K562 (cell line): Measurements from ENCODE around the gene FAM234A. TPM values are rescaled to one million over a fixed set of nuclear protein-coding genes. Genes with fewer than 3 reads are reported as not detected.

Experiments used
- ATAC-seq: fragments of 200-7000 bp; cut with Tn5 transposase; 3 replicates; pipeline ENCODE4 v1.9.1; 2020; ENCODE audit warnings: moderate library complexity
- BruUV-seq: library from RNA; stranded (reverse); fragments of 400-500 nt; replicated peaks from 2 replicates; lab custom pipeline; 2021; lab: Mats Ljungman, UMichigan
- CTCF ChIA-PET: fragments of 300-600 bp; formaldehyde crosslinking; extraction: SDS; loops from one replicate; lab custom pipeline; 2021; ENCODE audit warnings: low intra/inter-chr PET ratio; lab: Yijun Ruan, JAX
- POLR2A ChIA-PET: fragments of 300-600, 350-650 bp; sonication (Branson Sonifier 250); formaldehyde crosslinking; extraction: SDS; loops from one replicate; lab custom pipeline; 2021; ENCODE audit warnings: antibody characterized with exemption, inconsistent platforms; lab: Yijun Ruan, JAX
- DNase-seq, 4 experiments: peaks; one replicate each; pipeline versions ENCODE4 v3.0.0 to v3.0.0-alpha.2; 2011 to 2018; ENCODE audit warnings: low spot score in 3 of 4, mixed read lengths in 3 of 4; ENCODE audit errors: extremely low read depth in 1 of 4
- FAIRE-seq: peaks from 2 replicates; lab custom pipeline; 2011; peaks lifted over from hg19 to GRCh38; lab: Jason Lieb, UNC
- H2AFZ ChIP-seq: 2 replicates; pipeline ENCODE4 v1.6.0; 2011; ENCODE audit warnings: low read depth, low read length, control low read depth, inconsistent platforms
- H3K27ac ChIP-seq: fragments of 200-600 bp; 3 replicates; pipeline ENCODE4 v1.8.0; 2011; ENCODE audit warnings: low read depth, mild to moderate bottlenecking, control low read depth, inconsistent platforms, low read length, moderate library complexity, mixed read lengths; ENCODE audit errors: extremely low read depth
- H3K27me3 ChIP-seq, 2 experiments: fragments of 300-600 bp in 1 of 2; 2 replicates in 1 of 2; 3 replicates in 1 of 2; pipeline versions ENCODE4 v1.6.0 to v1.8.0; 2011; ENCODE audit warnings: inconsistent platforms in 2 of 2, low read length in 2 of 2, mild to moderate bottlenecking in 1 of 2, mixed read lengths in 1 of 2, moderate library complexity in 1 of 2; ENCODE audit not compliant: control insufficient read depth in 2 of 2, insufficient read depth in 2 of 2
- H3K36me3 ChIP-seq: fragments of 300-600 bp; 3 replicates; pipeline ENCODE4 v1.8.0; 2011; ENCODE audit warnings: mild to moderate bottlenecking, low read length, inconsistent platforms; ENCODE audit not compliant: control insufficient read depth, insufficient read depth
- H3K4me1 ChIP-seq, 2 experiments: fragments of 200-600 bp in 1 of 2; replicated peaks in 1 of 2; 2 replicates in 1 of 2; 3 replicates in 1 of 2; pipeline versions ENCODE4 v1.5.1 to v1.8.0; 2011; ENCODE audit warnings: inconsistent platforms in 2 of 2, low read length in 2 of 2, mild to moderate bottlenecking in 1 of 2, mixed read lengths in 1 of 2, moderate library complexity in 1 of 2; ENCODE audit not compliant: control insufficient read depth in 2 of 2, insufficient read depth in 2 of 2
- H3K4me2 ChIP-seq: 2 replicates; pipeline ENCODE4 v1.6.1; 2011; ENCODE audit warnings: low read length, control low read depth, inconsistent platforms, mixed read lengths; ENCODE audit not compliant: insufficient read depth
- H3K4me3 ChIP-seq: fragments of 200-600 bp; sonication (generic), shearing (Covaris generic); 2 replicates; pipeline ENCODE4 v1.5.1; 2016; ENCODE audit warnings: control low read depth, inconsistent platforms
- H3K79me2 ChIP-seq: fragments of 200-600 bp; 3 replicates; pipeline ENCODE4 v1.8.0; 2011; ENCODE audit warnings: low read length, inconsistent platforms; ENCODE audit not compliant: control insufficient read depth, insufficient read depth
- H3K9ac ChIP-seq, 2 experiments: 2 replicates each; pipeline versions ENCODE4 v1.6.0 to v1.6.1; 2011; ENCODE audit warnings: low read depth in 2 of 2, low read length in 2 of 2, control low read depth in 1 of 2, inconsistent platforms in 1 of 2, mild to moderate bottlenecking in 1 of 2, mixed read lengths in 1 of 2; ENCODE audit not compliant: insufficient read depth in 1 of 2
- H3K9me1 ChIP-seq: one replicate; pipeline ENCODE4 v1.6.0; 2011; ENCODE audit warnings: inconsistent platforms, mild to moderate bottlenecking, low read length, moderate library complexity; ENCODE audit not compliant: control insufficient read depth, insufficient read depth
- H3K9me3 ChIP-seq: replicated peaks from 2 replicates; pipeline ENCODE4 v1.5.1; 2011; ENCODE audit warnings: low read depth, low read length, inconsistent platforms; ENCODE audit not compliant: control insufficient read depth, insufficient read depth
- H4K20me1 ChIP-seq: replicated peaks from 2 replicates; pipeline ENCODE4 v1.6.1; 2011; ENCODE audit warnings: low read length, inconsistent platforms, mixed read lengths; ENCODE audit not compliant: control insufficient read depth, insufficient read depth
- BCOR ChIP-seq: fragments of 450-650 bp; IDR thresholded peaks from 2 replicates; pipeline ENCODE4 v1.6.1; 2016
- DLX4 ChIP-seq: fragments of 250-450 bp; sonication (Bioruptor Pico); IDR thresholded peaks from 2 replicates; pipeline ENCODE4 v1.6.1; 2021; ENCODE audit warnings: mild to moderate bottlenecking
- FIP1L1 ChIP-seq: fragments of 200-400 bp; formaldehyde crosslinking; IDR thresholded peaks from 2 replicates; pipeline ENCODE4 v1.6.1; 2018; ENCODE audit warnings: mild to moderate bottlenecking, low read depth, low read length; ENCODE audit not compliant: poor library complexity, severe bottlenecking
- POLR3A ChIP-seq: IDR thresholded peaks from 2 replicates; pipeline ENCODE4 v1.6.1; 2011; ENCODE audit warnings: borderline replicate concordance, mild to moderate bottlenecking, moderate library complexity; ENCODE audit not compliant: insufficient read length, insufficient read depth; ENCODE audit errors: extremely low read depth
- RBM15 ChIP-seq: fragments of 200-400 bp; formaldehyde crosslinking; IDR thresholded peaks from 2 replicates; pipeline ENCODE4 v1.6.1; 2018; ENCODE audit warnings: mild to moderate bottlenecking, low read length, moderate library complexity; ENCODE audit not compliant: insufficient read depth
- SAFB2 ChIP-seq: fragments of 200-400 bp; formaldehyde crosslinking; IDR thresholded peaks from 2 replicates; pipeline ENCODE4 v1.6.1; 2018; ENCODE audit warnings: borderline replicate concordance, low read length, low read depth, moderate library complexity; ENCODE audit not compliant: severe bottlenecking
- STAG1 ChIP-seq: sonication (generic); formaldehyde crosslinking; IDR thresholded peaks from 2 replicates; pipeline ENCODE4 v1.5.0; 2020; ENCODE audit warnings: missing genetic modification reagents, borderline replicate concordance
- TCF7L2 ChIP-seq: fragments of 150-350 bp; IDR thresholded peaks from 2 replicates; pipeline ENCODE4 v1.6.1; 2016; ENCODE audit warnings: low read depth, mild to moderate bottlenecking, low read length, moderate library complexity
- ZNF3 ChIP-seq: fragments of 250-450 bp; sonication (Bioruptor Pico); IDR thresholded peaks from 2 replicates; pipeline ENCODE4 v1.5.0; 2021; ENCODE audit warnings: mild to moderate bottlenecking, moderate library complexity
- ZNF75A ChIP-seq: fragments of 450-650 bp; formaldehyde crosslinking; IDR thresholded peaks from 2 replicates; pipeline ENCODE4 v1.4.0; 2020; ENCODE audit warnings: mild to moderate bottlenecking
- ZNF778 ChIP-seq: fragments of 450-650 bp; formaldehyde crosslinking; IDR thresholded peaks from 2 replicates; pipeline ENCODE4 v1.4.0; 2020; ENCODE audit warnings: mild to moderate bottlenecking, moderate library complexity
- WGBS: fragments of 100-300 bp; shearing (Covaris generic); methylation state at CpG from one replicate; pipeline ENCODE4 v1.1.6; 2016; ENCODE audit warnings: low coverage, mixed read lengths; ENCODE audit not compliant: insufficient coverage; ENCODE audit errors: missing lambda C conversion rate; 5-methylcytosine and 5-hydroxymethylcytosine counted together
- in situ Hi-C: fragments of 300-500 bp; cut with MboI; formaldehyde crosslinking; loops from 4 replicates; pipeline ENCODE4 v1.15.0; 2018; ENCODE audit warnings: inconsistent platforms, mixed read lengths
- intact Hi-C: fragments of 100-400 bp; cut with micrococcal nuclease; formaldehyde crosslinking; loops from 2 replicates; pipeline ENCODE4 v1.14.2; 2022
- polyA plus RNA-seq, 8 experiments: library from polyadenylated mRNA; depleted of rRNA in 4 of 8; stranded (reverse) in 5 of 8; unstranded in 3 of 8; fragments of >200 nt; fragmentation: Nextera tagmentation in 2 of 8; fragmentation: Illumina TruSeq in 1 of 8; extraction: Ambion mirVana in 2 of 8; extraction: Trizol in 1 of 8; gene quantifications; 2 replicates each; pipeline versions ENCODE4 v1.2.1 to v1.2.3, GENCODE V29; 2011 to 2014; ENCODE audit warnings: inconsistent platforms in 1 of 8, missing spikeins in 1 of 8
- total RNA-seq, 7 experiments: library from RNA; depleted of rRNA in 6 of 7; stranded (reverse); fragments of >200 nt in 6 of 7; fragmentation: Illumina TruSeq in 2 of 7; extraction: Trizol in 2 of 7; gene quantifications; 2 replicates each; pipeline versions ENCODE4 v1.2.1 to v1.2.3, GENCODE V29; 2011 to 2021; ENCODE audit warnings: low replicate concordance in 1 of 7
- TF ChIP-seq, protein P1 (sequence below): sonication (generic); formaldehyde crosslinking; IDR thresholded peaks from 2 replicates; pipeline ENCODE4 v1.8.0; 2022; ENCODE audit warnings: missing genetic modification reagents, mild to moderate bottlenecking, borderline replicate concordance
- TF ChIP-seq, protein P2 (sequence below): sonication (generic); formaldehyde crosslinking; IDR thresholded peaks from 2 replicates; pipeline ENCODE4 v1.9.0; 2022; ENCODE audit warnings: mild to moderate bottlenecking, missing genetic modification reagents
- TF ChIP-seq, protein P3 (sequence below): fragments of 250-450 bp; sonication (Bioruptor Pico); IDR thresholded peaks from 2 replicates; pipeline ENCODE4 v1.5.0; 2021; ENCODE audit warnings: mild to moderate bottlenecking, moderate library complexity

The FAM234A gene
- total and polyA plus RNA-seq, 9 of the 15 experiments (the other 6 are each of a cell fraction or from before 2014, with no cell fraction given) = 1.0 to 47.9 (median 15.0) TPM

GRCh38 chr16:314795-315299 is 80.2 kb downstream of the FAM234A start:
- Histone ChIP-seq H3K9me1 (no peaks in the 10 kb centered on the region), H3K9ac (peak overlapping the region in 1 of 2 experiments; percentile 41; a peak in 1 of 4 replicates), H3K27me3 (no peaks in the 10 kb centered on the region), H3K4me2 (no peak overlapping the region), H3K4me1 (peaks cover 0 to 31% of the 10 kb centered on the region in 2 experiments; a peak in 3 of 5 replicates), H3K27ac (no peak overlapping the region), H3K36me3 (peaks cover 70% of the 10 kb centered on the region; the same call in 2 of the 3 replicates), H3K79me2 (peaks cover 76% of the 10 kb centered on the region), H3K9me3 (no peaks in the 10 kb centered on the region), H2AFZ (no peak overlapping the region), H4K20me1 (peaks cover 13% of the 10 kb centered on the region; the same call in 1 of the 2 replicates), H3K4me3 (no peak overlapping the region)
- DNase-seq = no peak
- in situ Hi-C loops (no loop called here), intact Hi-C loops (no loop called here)
- no TSS peak for BruUV-seq
- ATAC-seq = no peak
- 78% methylated on average over 14 of the region's 14 CpGs for WGBS
- CTCF ChIA-PET = no interaction called here
- POLR2A ChIA-PET = no interaction called here
- FAIRE-seq = no peak
- TF ChIP-seq ZNF75A = no peak
- no peak for TF ChIP-seq RBM15
- TF ChIP-seq, protein P1, sequence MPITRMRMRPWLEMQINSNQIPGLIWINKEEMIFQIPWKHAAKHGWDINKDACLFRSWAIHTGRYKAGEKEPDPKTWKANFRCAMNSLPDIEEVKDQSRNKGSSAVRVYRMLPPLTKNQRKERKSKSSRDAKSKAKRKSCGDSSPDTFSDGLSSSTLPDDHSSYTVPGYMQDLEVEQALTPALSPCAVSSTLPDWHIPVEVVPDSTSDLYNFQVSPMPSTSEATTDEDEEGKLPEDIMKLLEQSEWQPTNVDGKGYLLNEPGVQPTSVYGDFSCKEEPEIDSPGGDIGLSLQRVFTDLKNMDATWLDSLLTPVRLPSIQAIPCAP = no peak
- TF ChIP-seq DLX4 (CRISPR knock-in tag) = no peak
- TF ChIP-seq ZNF3 (CRISPR knock-in tag) = no peak
- TF ChIP-seq TCF7L2 = no peak
- no peak for TF ChIP-seq SAFB2
- TF ChIP-seq POLR3A = no peak
- no peak for TF ChIP-seq FIP1L1
- TF ChIP-seq STAG1 (CRISPR knock-in tag) = no peak
- no peak for TF ChIP-seq BCOR
- TF ChIP-seq, protein P2, sequence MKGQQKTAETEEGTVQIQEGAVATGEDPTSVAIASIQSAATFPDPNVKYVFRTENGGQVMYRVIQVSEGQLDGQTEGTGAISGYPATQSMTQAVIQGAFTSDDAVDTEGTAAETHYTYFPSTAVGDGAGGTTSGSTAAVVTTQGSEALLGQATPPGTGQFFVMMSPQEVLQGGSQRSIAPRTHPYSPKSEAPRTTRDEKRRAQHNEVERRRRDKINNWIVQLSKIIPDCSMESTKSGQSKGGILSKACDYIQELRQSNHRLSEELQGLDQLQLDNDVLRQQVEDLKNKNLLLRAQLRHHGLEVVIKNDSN (CRISPR knock-in tag) = no peak
- TF ChIP-seq, protein P3, sequence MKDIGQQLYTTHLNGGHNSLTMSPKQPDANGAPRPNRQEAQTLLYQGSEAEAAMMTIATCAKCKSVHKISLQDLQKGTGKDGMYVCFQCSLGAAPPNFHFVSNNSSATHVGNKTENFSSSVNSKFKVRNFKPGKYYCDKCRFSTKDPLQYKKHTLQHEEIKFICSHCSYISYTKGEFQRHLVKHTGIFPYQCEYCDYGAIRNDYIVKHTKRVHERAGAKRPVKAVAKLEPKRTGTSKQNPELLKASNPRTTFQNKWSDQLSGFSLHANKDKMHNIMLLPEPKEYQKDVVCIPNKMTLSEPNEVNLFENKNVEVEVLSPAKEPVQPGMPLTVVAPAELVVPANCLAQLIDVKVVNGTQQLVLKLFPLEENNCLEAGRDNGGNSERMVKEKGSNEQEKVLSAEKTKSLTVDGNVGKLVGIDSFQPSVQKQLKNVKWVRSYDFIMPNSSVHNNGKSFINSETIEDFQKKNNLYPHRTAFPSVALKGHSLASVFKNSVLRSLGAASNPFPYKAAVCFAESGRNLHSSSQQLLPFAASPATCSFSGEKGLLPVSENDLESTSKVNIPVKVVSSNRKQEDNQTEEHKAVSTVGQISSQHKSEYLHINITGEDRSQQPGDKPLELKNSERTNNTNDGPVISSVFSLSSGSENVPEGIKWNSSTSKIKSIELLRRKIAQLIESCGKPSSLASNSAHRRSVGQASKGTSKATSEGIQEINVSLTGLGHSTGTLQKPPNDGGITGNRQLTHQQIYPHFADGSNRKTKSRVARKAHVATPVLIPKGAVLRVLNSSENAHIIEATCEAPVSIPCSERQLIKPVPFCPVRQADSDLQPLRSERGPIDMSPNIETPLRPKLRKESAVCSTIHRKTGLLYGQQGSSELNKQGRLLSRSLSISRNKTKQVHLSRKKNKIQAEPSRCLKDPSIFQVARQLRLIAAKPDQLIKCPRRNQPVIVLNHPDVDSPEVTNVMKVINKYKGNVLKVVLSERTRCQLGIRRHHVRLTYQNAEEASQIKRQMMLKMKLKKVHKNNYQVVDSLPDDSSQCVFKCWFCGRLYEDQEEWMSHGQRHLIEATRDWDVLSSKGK (CRISPR knock-in tag) = no peak
- no peak for TF ChIP-seq ZNF778
